ENCODE measurements around the gene DNAH6. TPM values are rescaled to one million over a fixed set of nuclear protein-coding genes. Genes with fewer than 3 reads are reported as not detected.

Gene DNAH6
- total RNA-seq, 1 experiment from 2014 or later = 0.10 TPM

DNA sequence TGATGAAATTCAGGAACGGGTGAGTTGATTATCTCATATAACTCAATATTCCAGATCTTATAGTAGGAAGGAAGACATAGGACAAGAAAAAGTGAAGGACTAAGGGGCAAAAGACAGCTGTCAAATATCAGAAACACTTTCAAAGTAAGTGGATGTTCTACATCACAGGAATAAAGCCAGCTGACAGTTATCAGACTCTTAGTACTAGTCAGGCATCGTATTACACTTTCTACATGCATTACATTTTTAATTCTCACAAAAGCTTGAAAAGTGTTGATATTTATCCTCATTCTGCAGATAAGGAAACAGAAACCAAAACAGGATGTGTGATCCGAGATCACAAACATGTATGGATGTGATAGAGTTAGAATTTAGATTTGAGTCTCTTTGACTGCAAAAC lies 63.4 kb downstream of the DNAH6 start:
- in situ Hi-C loops (cut with HindIII; ENCODE audit: low pct_unique_long_range_greater_than_20kb, low sequenced_read_pairs) = no loop called here
- no peak for DNase-seq (ENCODE audit: low read depth)

DNA sequence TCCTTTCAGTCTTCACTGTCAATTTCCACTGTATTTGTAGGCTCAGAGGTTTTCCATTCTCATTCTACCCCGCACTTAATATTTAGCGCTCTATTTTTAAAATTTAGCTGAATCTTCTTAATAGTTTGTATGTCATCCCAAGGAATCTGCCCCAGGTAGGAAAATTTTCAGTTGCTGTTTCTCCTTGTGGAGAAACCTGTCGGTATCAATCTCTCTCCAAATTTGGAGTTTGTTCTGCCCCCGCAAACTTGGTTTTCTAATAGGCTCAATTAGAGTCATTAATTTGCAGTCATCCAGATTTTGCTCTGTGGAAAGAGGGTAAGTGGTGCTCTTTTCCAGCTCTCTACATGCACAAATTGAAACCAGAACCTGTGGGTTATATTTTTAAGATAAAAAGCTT lies 87.6 kb downstream of the DNAH6 start:
- no peak for DNase-seq (ENCODE audit: low read depth)
- in situ Hi-C loops (cut with HindIII; ENCODE audit: low pct_unique_long_range_greater_than_20kb, low sequenced_read_pairs) = no loop called here

DNA sequence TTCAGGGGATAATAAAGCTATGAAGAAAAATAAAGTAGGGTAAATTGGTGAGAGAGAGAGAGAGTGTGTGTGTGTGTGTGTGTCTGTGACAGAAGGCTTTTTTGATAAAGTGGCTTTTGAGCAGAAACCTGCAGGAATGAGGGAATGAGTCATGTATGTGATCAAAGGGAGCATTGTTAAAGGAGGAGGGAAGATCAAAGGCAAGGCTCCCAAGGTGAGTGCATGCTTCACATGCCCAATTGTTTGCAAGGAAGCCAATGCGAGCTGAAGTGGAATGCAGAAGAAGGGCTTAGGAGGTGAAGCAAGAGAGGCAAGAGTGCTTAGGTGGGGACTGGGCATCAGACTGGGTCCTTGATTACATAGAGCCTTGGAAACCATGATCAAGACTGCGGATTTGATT lies 96.8 kb downstream of the DNAH6 start:
- in situ Hi-C loops (cut with HindIII; ENCODE audit: low pct_unique_long_range_greater_than_20kb, low sequenced_read_pairs) = no loop called here
- no peak for DNase-seq (ENCODE audit: low read depth)

GRCh38 chr2:84619794-84620371 lies 103.6 kb downstream of the DNAH6 start:
- no peak for DNase-seq (ENCODE audit: low read depth)
- in situ Hi-C loops (cut with HindIII; ENCODE audit: low pct_unique_long_range_greater_than_20kb, low sequenced_read_pairs) = no loop called here

DNA sequence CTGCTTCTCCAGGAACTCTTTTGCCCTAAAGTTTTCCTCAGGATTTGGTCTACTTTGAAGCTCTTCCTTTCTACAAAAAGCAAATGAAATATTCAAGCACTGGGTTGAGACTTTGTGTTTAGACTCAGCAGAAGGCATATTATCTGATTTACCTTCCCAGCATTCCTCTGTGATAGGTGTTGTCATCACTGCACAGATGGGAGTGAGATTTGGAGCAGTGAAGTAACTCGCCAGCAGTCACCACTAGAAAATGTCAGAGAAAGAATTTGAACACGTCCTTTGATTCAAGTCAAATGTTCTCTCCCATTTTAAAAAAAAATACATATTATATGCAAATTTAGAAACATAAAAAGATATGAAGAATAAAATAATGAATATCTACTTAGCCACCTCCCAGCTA lies 112.2 kb downstream of the DNAH6 start:
- no peak for DNase-seq (ENCODE audit: low read depth)
- in situ Hi-C loops (cut with HindIII; ENCODE audit: low pct_unique_long_range_greater_than_20kb, low sequenced_read_pairs) = no loop called here

DNA sequence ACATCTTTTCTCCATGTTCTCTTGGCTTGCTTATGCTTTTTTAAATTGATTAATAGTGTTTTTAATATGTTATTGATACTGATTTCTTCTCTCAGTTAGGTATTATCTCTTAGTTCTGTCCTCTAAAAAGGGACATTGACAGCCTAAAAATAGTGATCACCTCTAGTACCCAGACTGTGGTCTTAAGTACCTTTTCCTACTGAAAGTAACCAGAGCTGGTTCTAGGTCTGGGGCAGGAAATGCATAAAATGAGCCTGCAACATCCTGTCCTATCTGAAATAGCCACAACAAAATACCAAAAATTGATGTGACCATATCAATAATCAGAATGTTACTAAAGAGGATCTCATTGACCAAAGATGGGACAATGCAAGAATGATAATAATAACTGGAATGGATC lies 113.3 kb downstream of the DNAH6 start:
- no peak for DNase-seq (ENCODE audit: low read depth)
- in situ Hi-C loops (cut with HindIII; ENCODE audit: low pct_unique_long_range_greater_than_20kb, low sequenced_read_pairs) = no loop called here

DNA sequence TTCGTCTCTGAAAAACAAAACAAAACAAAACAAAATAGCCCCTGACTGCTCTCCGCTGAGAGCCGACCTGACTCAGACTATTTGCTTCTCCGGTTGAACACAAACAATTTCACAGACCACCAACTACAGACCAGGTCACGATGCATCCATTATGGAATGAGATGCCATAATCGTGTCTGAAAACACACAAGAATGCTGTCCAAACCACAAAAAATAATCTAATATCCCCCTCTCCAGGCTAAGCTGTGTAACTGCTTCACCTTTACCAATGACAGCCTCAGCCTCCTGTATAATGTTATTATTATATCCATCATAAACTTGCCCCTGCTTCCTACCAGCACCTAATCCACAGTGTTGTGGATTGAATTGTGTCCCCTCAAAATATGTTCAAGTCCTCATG lies 114.7 kb downstream of the DNAH6 start:
- peak; percentile 56 for DNase-seq (ENCODE audit: low read depth)
- in situ Hi-C loops (cut with HindIII; ENCODE audit: low pct_unique_long_range_greater_than_20kb, low sequenced_read_pairs) = no loop called here

- DNase-seq (ENCODE audit: low read depth) = no peak
- in situ Hi-C loops (cut with HindIII; ENCODE audit: low pct_unique_long_range_greater_than_20kb, low sequenced_read_pairs) = no loop called here
Observed at GRCh38 chr2:84631985-84632384, 115.7 kb downstream of the DNAH6 start.

- in situ Hi-C loops (cut with HindIII; ENCODE audit: low pct_unique_long_range_greater_than_20kb, low sequenced_read_pairs) = no loop called here
- no peak for DNase-seq (ENCODE audit: low read depth)
Observed at GRCh38 chr2:84636080-84636971, 120.0 kb downstream of the DNAH6 start.

- DNase-seq (ENCODE audit: low read depth) = peak; percentile 1
- in situ Hi-C loops (cut with HindIII; ENCODE audit: low pct_unique_long_range_greater_than_20kb, low sequenced_read_pairs) = no loop called here
Observed at GRCh38 chr2:84639751-84640150, 123.5 kb downstream of the DNAH6 start.

DNA sequence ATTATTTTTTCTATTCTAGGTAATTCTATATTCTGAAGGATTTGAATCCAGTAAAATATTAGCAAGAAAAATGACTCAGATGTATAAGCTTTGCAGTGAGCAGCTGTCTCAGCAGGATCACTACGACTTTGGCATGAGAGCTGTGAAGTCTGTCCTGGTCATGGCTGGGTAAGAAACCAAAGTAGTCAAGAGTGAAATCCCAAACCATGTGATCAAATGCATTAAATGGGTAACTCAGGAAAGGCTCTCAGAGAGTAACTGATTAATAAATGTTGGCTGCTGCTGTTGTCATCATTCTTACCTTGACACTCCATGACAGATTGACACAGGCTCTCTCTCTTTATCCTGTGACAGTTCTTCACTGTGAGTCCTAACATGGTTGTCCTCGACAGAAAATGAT lies 124.1 kb downstream of the DNAH6 start:
- DNase-seq (ENCODE audit: low read depth) = peak; percentile 89
- in situ Hi-C loops (cut with HindIII; ENCODE audit: low pct_unique_long_range_greater_than_20kb, low sequenced_read_pairs) = no loop called here

DNA sequence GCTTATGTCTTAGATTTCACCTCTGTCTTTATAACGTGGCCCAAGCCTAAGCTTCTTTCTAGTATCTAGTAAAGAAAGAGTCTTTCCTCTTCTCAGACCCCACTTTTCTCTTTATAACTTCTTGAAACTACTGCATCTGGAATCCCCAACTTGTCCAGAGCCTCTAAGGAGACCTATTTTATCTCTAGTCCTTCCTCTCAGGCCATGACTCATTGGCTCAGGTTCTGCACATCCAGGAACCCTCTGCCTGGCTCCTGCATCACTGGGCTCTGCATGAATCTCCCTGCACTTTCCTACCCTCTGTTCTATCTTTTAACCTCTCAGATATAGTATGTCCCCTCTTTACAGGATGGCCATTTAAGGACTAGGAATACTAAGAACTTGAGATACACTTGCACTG lies 124.7 kb downstream of the DNAH6 start:
- DNase-seq (ENCODE audit: low read depth) = no peak
- in situ Hi-C loops (cut with HindIII; ENCODE audit: low pct_unique_long_range_greater_than_20kb, low sequenced_read_pairs) = no loop called here

- no peak for DNase-seq (ENCODE audit: low read depth)
- in situ Hi-C loops (cut with HindIII; ENCODE audit: low pct_unique_long_range_greater_than_20kb, low sequenced_read_pairs) = no loop called here
Observed at GRCh38 chr2:84643991-84644390, 127.7 kb downstream of the DNAH6 start.

GRCh38 chr2:84646514-84646913 lies 130.2 kb downstream of the DNAH6 start:
- in situ Hi-C loops (cut with HindIII; ENCODE audit: low pct_unique_long_range_greater_than_20kb, low sequenced_read_pairs) = no loop called here
- DNase-seq (ENCODE audit: low read depth) = peak; percentile 12

GRCh38 chr2:84647267-84647666 lies 131.0 kb downstream of the DNAH6 start:
- DNase-seq (ENCODE audit: low read depth) = no peak
- in situ Hi-C loops (cut with HindIII; ENCODE audit: low pct_unique_long_range_greater_than_20kb, low sequenced_read_pairs) = no loop called here

GRCh38 chr2:84649058-84649457 lies 132.8 kb downstream of the DNAH6 start:
- in situ Hi-C loops (cut with HindIII; ENCODE audit: low pct_unique_long_range_greater_than_20kb, low sequenced_read_pairs) = no loop called here
- DNase-seq (ENCODE audit: low read depth) = no peak

- in situ Hi-C loops (cut with HindIII; ENCODE audit: low pct_unique_long_range_greater_than_20kb, low sequenced_read_pairs) = no loop called here
- no peak for DNase-seq (ENCODE audit: low read depth)
Observed at GRCh38 chr2:84649487-84650142, 133.3 kb downstream of the DNAH6 start.

GRCh38 chr2:84652431-84652830 lies 136.1 kb downstream of the DNAH6 start:
- DNase-seq (ENCODE audit: low read depth) = no peak
- in situ Hi-C loops (cut with HindIII; ENCODE audit: low pct_unique_long_range_greater_than_20kb, low sequenced_read_pairs) = no loop called here

GRCh38 chr2:84653302-84653701 lies 137.0 kb downstream of the DNAH6 start:
- in situ Hi-C loops (cut with HindIII; ENCODE audit: low pct_unique_long_range_greater_than_20kb, low sequenced_read_pairs) = no loop called here
- no peak for DNase-seq (ENCODE audit: low read depth)
